Measurements from ENCODE around the gene SOCS1.

The SOCS1 gene

GRCh38 chr16:11259655-11260595 is 3.9 kb upstream of the SOCS1 start:
- no peak for DNase-seq

GRCh38 chr16:11258553-11259492 is 2.8 kb upstream of the SOCS1 start:
- no peak for DNase-seq

GRCh38 chr16:11257131-11257938 is 1.3 kb upstream of the SOCS1 start:
- peak; percentile 35 for DNase-seq

- no peak for DNase-seq
Observed at GRCh38 chr16:11256661-11257130, 692 bp upstream of the SOCS1 start.

GRCh38 chr16:11254913-11255736 is 879 bp downstream of the SOCS1 start:
- peak; percentile 58 for DNase-seq

GRCh38 chr16:11253995-11254912 is 1.8 kb downstream of the SOCS1 start:
- no peak for DNase-seq

GRCh38 chr16:11253009-11253994 is 2.7 kb downstream of the SOCS1 start:
- DNase-seq = peak; percentile 38

GRCh38 chr16:11252482-11252931 is 3.5 kb downstream of the SOCS1 start:
- DNase-seq = no peak

- peak; percentile 70 for DNase-seq
Observed at GRCh38 chr16:11251525-11252481, 4.2 kb downstream of the SOCS1 start.

- DNase-seq = no peak
Observed at GRCh38 chr16:11250786-11251524, 5.0 kb downstream of the SOCS1 start.

GRCh38 chr16:11250091-11250785 is 5.8 kb downstream of the SOCS1 start:
- DNase-seq = no peak

GRCh38 chr16:11249233-11250061 is 6.6 kb downstream of the SOCS1 start:
- no peak for DNase-seq

GRCh38 chr16:11248133-11248532 is 7.9 kb downstream of the SOCS1 start:
- DNase-seq = no peak

GRCh38 chr16:11245988-11246387 is 10.0 kb downstream of the SOCS1 start:
- no peak for DNase-seq

GRCh38 chr16:11245222-11245737 is 10.7 kb downstream of the SOCS1 start:
- no peak for DNase-seq
